GM19467 (cell line): ENCODE results near the gene IRF7.
"Not testable (repeated sequence)": the region's sequence is repeated elsewhere in the genome, so short reads cannot be mapped to it uniquely, and the experiment has no call there.

Experiments used
- ATAC-seq: cut with Tn5 transposase; IDR thresholded peaks from one replicate; pipeline ENCODE4 v1.9.1; 2021; ENCODE audit warnings: mild to moderate bottlenecking, moderate library complexity; ENCODE audit not compliant: unreplicated experiment

Gene IRF7

GRCh38 chr11:615504-616319 lies at the start of gene IRF7:
IRF7 (minus strand) TSS chr11:615950; CDS start chr11:615364, 586 bp downstream.
- peak; percentile 76 for ATAC-seq

- ATAC-seq, result no peak
Observed at GRCh38 chr11:665062-665703, 49.4 kb upstream of the IRF7 start.

GRCh38 chr11:662689-663274 lies 47.0 kb upstream of the IRF7 start:
- ATAC-seq, result no peak

- ATAC-seq, result no peak
Observed at GRCh38 chr11:660681-661444, 45.1 kb upstream of the IRF7 start.

GRCh38 chr11:660281-660680 lies 44.5 kb upstream of the IRF7 start:
- ATAC-seq, result no peak

- ATAC-seq, result no peak
Observed at GRCh38 chr11:659532-660085, 43.9 kb upstream of the IRF7 start.

- no peak for ATAC-seq
Observed at GRCh38 chr11:657691-658126, 42.0 kb upstream of the IRF7 start.

- no peak for ATAC-seq
Observed at GRCh38 chr11:656866-657265, 41.1 kb upstream of the IRF7 start.

- ATAC-seq, result no peak
Observed at GRCh38 chr11:656426-656825, 40.7 kb upstream of the IRF7 start.

GRCh38 chr11:655036-655726 lies 39.4 kb upstream of the IRF7 start:
- ATAC-seq, result no peak

GRCh38 chr11:654444-654843 lies 38.7 kb upstream of the IRF7 start:
- ATAC-seq, result not testable (repeated sequence)

- no peak for ATAC-seq
Observed at GRCh38 chr11:653837-654236, 38.1 kb upstream of the IRF7 start.

GRCh38 chr11:653136-653535 lies 37.4 kb upstream of the IRF7 start:
- not testable (repeated sequence) for ATAC-seq

GRCh38 chr11:650482-650881 lies 34.7 kb upstream of the IRF7 start:
- ATAC-seq, result no peak

- not testable (repeated sequence) for ATAC-seq
Observed at GRCh38 chr11:647672-648158, 32.0 kb upstream of the IRF7 start.

- no peak for ATAC-seq
Observed at GRCh38 chr11:646214-646613, 30.5 kb upstream of the IRF7 start.

- ATAC-seq, result no peak
Observed at GRCh38 chr11:645536-645935, 29.8 kb upstream of the IRF7 start.

- no peak for ATAC-seq
Observed at GRCh38 chr11:643849-644738, 28.3 kb upstream of the IRF7 start.

- ATAC-seq, result no peak
Observed at GRCh38 chr11:643366-643765, 27.6 kb upstream of the IRF7 start.
